ENCODE measurements around the gene METTL17. TPM values are rescaled to one million over a fixed set of nuclear protein-coding genes. Genes with fewer than 3 reads are reported as not detected.

The METTL17 gene
- total and polyA plus RNA-seq, 2 donors (not counting 3 experiments of a cell fraction or from before 2014, with no cell fraction given), result 60.6 to 90.6 TPM

DNA sequence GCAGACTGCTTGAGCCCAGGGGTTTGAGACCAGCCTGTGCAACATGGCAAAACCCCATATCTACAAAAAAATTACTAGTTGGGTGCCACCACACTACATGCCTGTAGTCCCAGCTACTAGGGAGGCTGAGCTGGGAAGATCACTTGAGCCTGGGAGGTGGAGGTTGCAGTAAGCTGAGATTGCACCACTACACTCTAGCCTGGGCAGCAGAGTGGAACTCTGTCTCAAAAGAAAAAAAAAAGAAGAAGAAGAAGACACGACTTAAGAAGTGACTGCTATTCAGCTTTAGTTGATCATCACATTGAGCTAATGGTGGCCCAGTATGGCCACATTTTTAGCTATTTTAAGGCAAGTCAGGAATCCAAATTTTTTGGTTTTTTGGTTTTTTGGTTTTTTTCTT lies 8.9 kb upstream of the METTL17 start:
- ChIA-PET POLR2A (no interaction called here), CTCF (interaction anchor here (1.5 kb wide), 1 partner anchor 10 kb away, joined by 11 read pairs; no protein-coding TSS in a partner anchor)

More for the DNA sequence above, 8.9 kb upstream of the METTL17 start:
- H3K9ac ChIP-seq (replicated peaks; ENCODE audit: extremely low read depth, insufficient read depth, low read length), result no peak overlapping the region
- no peaks in the 10 kb centered on the region for H3K9me3 ChIP-seq (replicated peaks; ENCODE audit: control insufficient read depth, insufficient read depth, low read length)
- no peak for DNase-seq (ENCODE audit: low read depth, low spot score)
- no peaks in the 10 kb centered on the region for H3K4me1 ChIP-seq (ENCODE audit: control insufficient read depth, extremely low read depth, insufficient read depth, low read length)
- H4K20me1 ChIP-seq (replicated peaks; ENCODE audit: control insufficient read depth, extremely low read depth, insufficient read depth, low read length), result no peaks in the 10 kb centered on the region
- no peak overlapping the region for H3K4me3 ChIP-seq (replicated peaks in 1 of 3; ENCODE audit: insufficient read depth in 1 of 3, low read depth in 1 of 3, low read length in 3 of 3)
- H3K27me3 ChIP-seq (ENCODE audit: control insufficient read depth in 2 of 2, insufficient read depth in 2 of 2, low read length in 2 of 2), result no peaks in the 10 kb centered on the region
- no peaks in the 10 kb centered on the region for H3K36me3 ChIP-seq (ENCODE audit: control insufficient read depth in 2 of 2, extremely low read depth in 1 of 2, insufficient read depth in 2 of 2, low read length in 2 of 2)
- dilution Hi-C loops (cut with MboI; ENCODE audit: extremely low pct_ligation_motif_present, low sequenced_read_pairs) (no loop called here), intact Hi-C loops (cut with micrococcal nuclease) (no loop called here)
- no peak for FAIRE-seq
- TF ChIP-seq, protein P1, sequence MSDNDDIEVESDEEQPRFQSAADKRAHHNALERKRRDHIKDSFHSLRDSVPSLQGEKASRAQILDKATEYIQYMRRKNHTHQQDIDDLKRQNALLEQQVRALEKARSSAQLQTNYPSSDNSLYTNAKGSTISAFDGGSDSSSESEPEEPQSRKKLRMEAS (IDR thresholded peaks at IDR 0.05; ENCODE audit: insufficient read depth, insufficient read length), result no peak
- TF ChIP-seq MYC (IDR thresholded peaks at IDR 0.05; ENCODE audit: low read depth, low read length), result no peak
- no peak for TF ChIP-seq FOS (IDR thresholded peaks at IDR 0.05; ENCODE audit: borderline replicate concordance, insufficient read depth, low read length)
- no peak for TF ChIP-seq POLR2AphosphoS5 (IDR thresholded peaks at IDR 0.05; ENCODE audit: insufficient read depth, low read depth, low read length)
- TF ChIP-seq JUN (IDR thresholded peaks at IDR 0.05; ENCODE audit: borderline replicate concordance, insufficient read depth, insufficient read length, low read depth), result no peak
- no peak for TF ChIP-seq EZH2 (IDR thresholded peaks at IDR 0.05; ENCODE audit: borderline replicate concordance, low read depth, low read length, severe bottlenecking)
- TF ChIP-seq, protein P2, sequence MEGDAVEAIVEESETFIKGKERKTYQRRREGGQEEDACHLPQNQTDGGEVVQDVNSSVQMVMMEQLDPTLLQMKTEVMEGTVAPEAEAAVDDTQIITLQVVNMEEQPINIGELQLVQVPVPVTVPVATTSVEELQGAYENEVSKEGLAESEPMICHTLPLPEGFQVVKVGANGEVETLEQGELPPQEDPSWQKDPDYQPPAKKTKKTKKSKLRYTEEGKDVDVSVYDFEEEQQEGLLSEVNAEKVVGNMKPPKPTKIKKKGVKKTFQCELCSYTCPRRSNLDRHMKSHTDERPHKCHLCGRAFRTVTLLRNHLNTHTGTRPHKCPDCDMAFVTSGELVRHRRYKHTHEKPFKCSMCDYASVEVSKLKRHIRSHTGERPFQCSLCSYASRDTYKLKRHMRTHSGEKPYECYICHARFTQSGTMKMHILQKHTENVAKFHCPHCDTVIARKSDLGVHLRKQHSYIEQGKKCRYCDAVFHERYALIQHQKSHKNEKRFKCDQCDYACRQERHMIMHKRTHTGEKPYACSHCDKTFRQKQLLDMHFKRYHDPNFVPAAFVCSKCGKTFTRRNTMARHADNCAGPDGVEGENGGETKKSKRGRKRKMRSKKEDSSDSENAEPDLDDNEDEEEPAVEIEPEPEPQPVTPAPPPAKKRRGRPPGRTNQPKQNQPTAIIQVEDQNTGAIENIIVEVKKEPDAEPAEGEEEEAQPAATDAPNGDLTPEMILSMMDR (IDR thresholded peaks at IDR 0.05; ENCODE audit: extremely low read depth in 1 of 2, insufficient read depth in 1 of 2, low read depth in 1 of 2, low read length in 2 of 2), result no peak
- no peak for TF ChIP-seq GATA2 (IDR thresholded peaks at IDR 0.05; ENCODE audit: insufficient read depth, insufficient read length, low read depth, low read length)
- TF ChIP-seq POLR2A (IDR thresholded peaks at IDR 0.05; ENCODE audit: low read depth, low read length), result no peak
- H3K79me2 ChIP-seq (ENCODE audit: control insufficient read depth, insufficient read depth, low read length), result no peaks in the 10 kb centered on the region
- no peaks in the 10 kb centered on the region for H3K9me1 ChIP-seq (replicated peaks; ENCODE audit: control insufficient read depth, extremely low read depth, insufficient read depth, low read length)
- H3K27ac ChIP-seq (ENCODE audit: insufficient read depth, low read depth, low read length), result no peak overlapping the region
- H2AFZ ChIP-seq (ENCODE audit: low read depth, low read length), result no peak overlapping the region
- H3K4me2 ChIP-seq (ENCODE audit: insufficient read depth, low read length), result no peak overlapping the region
- BruUV-seq (replicated peaks), result no TSS peak

Data from endothelial cell of umbilical vein (primary cell).